Stomach (tissue), 9 donors: ENCODE measurements around the gene CCDC97. TPM values are rescaled to one million over a fixed set of nuclear protein-coding genes. Genes with fewer than 3 reads are reported as not detected.

Source experiments
- DNase-seq, 2 donors: peaks; one replicate each; pipeline versions ENCODE4 v3.0.0 to v3.0.0-alpha.2; 2013 to 2019
- H3K27ac ChIP-seq, 5 donors: fragments of 200-600 bp in 4 of 5; sonication (generic) in 4 of 5; one replicate each; pipeline ENCODE4 v1.5.1; 2013 to 2019; ENCODE audit warnings: mild to moderate bottlenecking in 1 of 5, moderate library complexity in 1 of 5
- H3K27me3 ChIP-seq, 3 donors: fragments of 200-600 bp; sonication (generic); one replicate each; pipeline ENCODE4 v1.5.1; 2017 to 2019; ENCODE audit warnings: mixed run types in 1 of 3
- H3K36me3 ChIP-seq, 4 donors: fragments of 200-600 bp; sonication (generic); 1 replicate in 3 of 4; 2 replicates in 1 of 4; pipeline ENCODE4 v1.5.1; 2016 to 2019
- H3K4me1 ChIP-seq, 4 donors: fragments of 200-600 bp; sonication (generic); one replicate each; pipeline ENCODE4 v1.5.1; 2016 to 2019
- H3K4me3 ChIP-seq, 4 donors: fragments of 200-600 bp; sonication (generic) in 3 of 4; one replicate each; pipeline ENCODE4 v1.5.1; 2016 to 2019; ENCODE audit warnings: mild to moderate bottlenecking in 1 of 4
- H3K9me3 ChIP-seq, 4 donors: fragments of 200-600 bp; sonication (generic); one replicate each; pipeline ENCODE4 v1.5.1; 2016 to 2019
- EP300 ChIP-seq: sonication (generic); formaldehyde crosslinking; IDR thresholded peaks from one replicate; pipeline ENCODE4 v1.6.1; 2017; ENCODE audit warnings: antibody characterized with exemption
- POLR2A ChIP-seq, 4 donors: fragments of 450-650 bp; IDR thresholded peaks; one replicate each; pipeline ENCODE4 v1.6.1; 2016; ENCODE audit warnings: antibody characterized with exemption in 4 of 4, control low read depth in 2 of 4, mild to moderate bottlenecking in 1 of 4, moderate library complexity in 1 of 4
- POLR2AphosphoS5 ChIP-seq, 3 donors: sonication (generic); formaldehyde crosslinking; IDR thresholded peaks; one replicate each; pipeline ENCODE4 v1.6.1; 2016; ENCODE audit warnings: antibody characterized with exemption in 3 of 3
- WGBS, 5 donors: extraction: QIAGEN DNeasy Blood & Tissue Kit in 3 of 5; methylation state at CpG; one replicate each; pipeline versions ENCODE4 v1.1.5 to v1.1.7; 2013 to 2018; 5-methylcytosine and 5-hydroxymethylcytosine counted together
- intact Hi-C: fragments of 100-400 bp; cut with DNase I; formaldehyde crosslinking; loops from one replicate; pipeline ENCODE4 v1.15.1; 2023; ENCODE audit warnings: low total_unique reads
- polyA plus RNA-seq, 3 donors: library from polyadenylated mRNA; stranded (reverse); fragments of 200-250 nt; gene quantifications; one replicate each; pipeline ENCODE4 v1.2.3, GENCODE V29; 2013
- total RNA-seq, 5 donors: library from RNA; depleted of rRNA; stranded (reverse); fragments of >200 nt; gene quantifications; one replicate each; pipeline versions ENCODE4 v1.1.0 to v1.2.3, GENCODE V29; 2014 to 2016
- TF ChIP-seq, protein P1 (sequence below), 7 experiments: fragments of 450-650 bp in 4 of 7; fragments of 200-600 bp in 3 of 7; sonication (generic) in 3 of 7; IDR thresholded peaks; one replicate each; pipeline ENCODE4 v1.5.1; 2016 to 2019; ENCODE audit warnings: antibody characterized with exemption in 7 of 7, control low read depth in 2 of 7, mild to moderate bottlenecking in 1 of 7
- donor health status: healthy with polysubstance abuse.
- donor health status: Bipolar disorder and iron deficiency.
- donor health status: healthy.

The CCDC97 gene
- total and polyA plus RNA-seq, 8 donors, result 2.2 to 62.6 (median 13.3) TPM

DNA sequence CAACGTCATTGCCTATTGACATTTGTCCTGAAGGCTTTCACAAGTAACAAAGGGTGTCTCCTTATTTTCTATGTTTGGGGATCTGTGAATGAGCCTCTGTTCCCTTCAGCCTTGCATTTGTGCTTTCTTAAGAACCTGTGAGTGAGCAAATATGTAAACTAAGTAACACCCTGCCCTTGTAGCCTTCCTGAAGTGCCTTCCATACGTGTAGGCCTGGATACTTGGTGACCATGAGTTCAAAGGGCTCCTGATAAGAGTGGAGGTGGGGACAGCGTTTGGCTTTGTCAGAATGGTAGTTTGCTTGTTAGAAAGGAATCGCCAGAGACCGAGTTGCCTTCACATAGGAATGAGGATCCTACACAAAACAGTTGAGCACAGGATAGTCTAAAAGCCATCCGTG is 14.5 kb upstream of the CCDC97 start:
- intact Hi-C loops, result no loop called here
- peaks cover 66 to 99% (median 92%) of the 10 kb centered on the region in 4 donors for H3K36me3 ChIP-seq
- peak overlapping the region; percentile 22 to 98 (median 85) for H3K27ac ChIP-seq
- no peaks in the 10 kb centered on the region for H3K27me3 ChIP-seq
- WGBS, 5 donors, result 30 to 52% (median 38%) methylated on average over 6 of the region's 6 CpGs
- no peak overlapping the region for H3K4me3 ChIP-seq
- no peaks in the 10 kb centered on the region for H3K9me3 ChIP-seq
- peaks cover 57 to 76% (median 61%) of the 10 kb centered on the region in 4 donors for H3K4me1 ChIP-seq
- TF ChIP-seq, protein P1, sequence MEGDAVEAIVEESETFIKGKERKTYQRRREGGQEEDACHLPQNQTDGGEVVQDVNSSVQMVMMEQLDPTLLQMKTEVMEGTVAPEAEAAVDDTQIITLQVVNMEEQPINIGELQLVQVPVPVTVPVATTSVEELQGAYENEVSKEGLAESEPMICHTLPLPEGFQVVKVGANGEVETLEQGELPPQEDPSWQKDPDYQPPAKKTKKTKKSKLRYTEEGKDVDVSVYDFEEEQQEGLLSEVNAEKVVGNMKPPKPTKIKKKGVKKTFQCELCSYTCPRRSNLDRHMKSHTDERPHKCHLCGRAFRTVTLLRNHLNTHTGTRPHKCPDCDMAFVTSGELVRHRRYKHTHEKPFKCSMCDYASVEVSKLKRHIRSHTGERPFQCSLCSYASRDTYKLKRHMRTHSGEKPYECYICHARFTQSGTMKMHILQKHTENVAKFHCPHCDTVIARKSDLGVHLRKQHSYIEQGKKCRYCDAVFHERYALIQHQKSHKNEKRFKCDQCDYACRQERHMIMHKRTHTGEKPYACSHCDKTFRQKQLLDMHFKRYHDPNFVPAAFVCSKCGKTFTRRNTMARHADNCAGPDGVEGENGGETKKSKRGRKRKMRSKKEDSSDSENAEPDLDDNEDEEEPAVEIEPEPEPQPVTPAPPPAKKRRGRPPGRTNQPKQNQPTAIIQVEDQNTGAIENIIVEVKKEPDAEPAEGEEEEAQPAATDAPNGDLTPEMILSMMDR (IDR thresholded peaks at IDR 0.05), result no peak
- TF ChIP-seq POLR2A (IDR thresholded peaks at IDR 0.05) (no peak), POLR2AphosphoS5 (IDR thresholded peaks at IDR 0.05) (no peak), EP300 (no peak)
- peak in 1 of 2 donors; percentile 51 for DNase-seq

DNA sequence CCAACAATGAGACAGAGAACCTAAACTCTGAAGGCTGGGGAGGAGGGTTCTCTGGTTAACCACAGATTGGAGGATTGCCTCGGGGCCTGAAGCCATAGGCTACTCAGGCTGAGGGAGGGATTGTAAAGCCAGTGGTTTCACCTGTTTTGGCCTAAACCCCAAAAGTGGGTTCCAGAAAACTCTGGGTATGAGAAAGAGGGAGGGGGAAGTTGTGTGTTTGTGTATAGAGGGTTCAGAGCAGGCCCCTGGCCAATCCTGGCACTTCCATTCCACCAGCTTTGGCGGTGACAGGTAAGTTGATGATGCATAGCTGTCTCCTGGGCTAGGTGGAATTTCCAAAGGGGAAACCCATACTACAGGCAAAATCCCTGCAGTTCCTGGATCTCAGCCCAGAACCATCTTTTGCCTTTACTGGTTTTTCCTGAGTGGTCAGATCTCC is 13.5 kb upstream of the CCDC97 start:
- TF ChIP-seq POLR2A (IDR thresholded peaks at IDR 0.05) (no peak), EP300 (no peak)
- TF ChIP-seq, protein P1 (IDR thresholded peaks at IDR 0.05), result no peak
- H3K27me3 ChIP-seq, result no peaks in the 10 kb centered on the region
- intact Hi-C loops, result no loop called here
- H3K4me3 ChIP-seq, result no peak overlapping the region
- peaks cover 57 to 85% (median 66%) of the 10 kb centered on the region in 4 donors for H3K4me1 ChIP-seq
- no peaks in the 10 kb centered on the region for H3K9me3 ChIP-seq
- H3K27ac ChIP-seq, result peak overlapping the region; percentile 2 to 98 (median 85)
- WGBS, 5 donors, result 51 to 66% (median 64%) methylated on average over 2 of the region's 2 CpGs
- no peak for DNase-seq
- H3K36me3 ChIP-seq, result peaks cover 69 to 99% (median 92%) of the 10 kb centered on the region in 4 donors

DNA sequence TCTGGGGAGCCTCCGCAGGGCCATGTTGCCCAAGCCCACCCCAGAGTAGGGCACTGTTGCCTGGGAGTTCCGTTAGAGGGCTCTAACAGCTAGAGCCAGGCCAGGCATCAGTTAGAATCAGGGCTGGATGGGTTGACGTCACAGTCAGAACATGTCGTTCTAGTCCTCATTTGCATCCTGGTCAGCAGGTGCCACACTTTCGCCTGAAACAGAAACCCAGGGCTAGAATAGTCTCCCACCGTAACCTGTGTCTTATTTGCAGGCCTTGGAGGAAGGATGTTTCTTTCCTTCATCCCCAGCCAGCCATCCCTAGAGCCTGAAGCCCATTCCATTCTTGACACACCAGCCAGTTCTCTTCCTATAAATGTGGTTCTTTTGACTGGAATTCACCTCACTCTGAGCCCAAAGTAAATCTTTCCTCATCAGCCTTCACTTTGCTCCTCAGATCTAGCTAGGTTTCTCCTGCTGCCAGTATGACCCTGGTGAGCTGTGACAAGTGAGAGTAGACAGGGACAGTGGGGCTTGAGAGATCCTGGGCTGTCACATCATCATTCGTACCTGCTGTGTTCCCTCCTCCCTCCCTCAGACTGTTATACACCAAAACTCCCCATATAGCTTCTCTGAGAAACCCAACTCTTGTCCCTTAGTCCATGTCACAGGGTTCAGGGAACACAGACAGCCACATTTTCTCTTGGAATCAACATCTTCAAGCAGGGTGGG is 12.2 kb upstream of the CCDC97 start:
- 39 to 57% (median 51%) methylated on average over 7 of the region's 7 CpGs for WGBS, 5 donors
- DNase-seq, result peak; percentile 46 to 50
- intact Hi-C loops, result no loop called here

DNA sequence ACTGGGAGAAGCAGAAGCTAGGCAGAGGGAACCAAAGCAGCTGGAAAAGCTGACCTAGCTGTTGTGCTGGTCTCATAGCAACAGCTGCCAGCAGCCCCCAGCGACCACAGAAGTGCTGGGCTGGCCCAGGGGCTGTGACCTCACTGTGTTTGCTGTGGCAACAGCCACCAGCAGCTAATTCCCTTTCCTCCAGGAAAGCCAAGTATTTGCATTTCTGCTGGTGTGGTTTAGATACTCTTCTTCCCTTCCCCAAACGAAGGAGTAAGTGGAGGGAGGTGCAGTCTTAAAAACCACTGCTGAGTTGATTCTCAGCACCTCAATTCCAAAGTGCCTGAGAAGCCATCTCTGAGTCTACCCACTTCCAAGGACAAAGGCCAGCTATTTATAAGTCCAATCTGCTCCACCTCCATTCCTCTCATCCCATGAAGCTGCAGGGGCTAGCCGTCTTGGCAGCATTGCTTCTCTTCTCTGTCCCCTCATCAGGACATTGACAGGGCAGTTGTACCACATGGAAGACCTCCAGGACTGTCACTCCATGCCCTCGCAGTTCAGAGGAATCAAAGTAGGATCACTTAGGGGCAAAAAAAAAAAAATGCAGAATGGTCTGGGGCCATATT is 11.5 kb upstream of the CCDC97 start:
- peak; percentile 63 to 94 for DNase-seq
- H3K27ac ChIP-seq, result peak overlapping the region; percentile 65 to 98 (median 85)
- H3K9me3 ChIP-seq, result no peaks in the 10 kb centered on the region
- H3K4me3 ChIP-seq, result no peak overlapping the region
- WGBS, 5 donors, result 24 to 35% (median 24%) methylated on average over 4 of the region's 4 CpGs
- intact Hi-C loops, result no loop called here
- H3K27me3 ChIP-seq, result no peaks in the 10 kb centered on the region
- H3K36me3 ChIP-seq, result peaks cover 64 to 99% (median 92%) of the 10 kb centered on the region in 4 donors
- TF ChIP-seq POLR2A (IDR thresholded peaks at IDR 0.05) (no peak), POLR2AphosphoS5 (IDR thresholded peaks at IDR 0.05) (peak in 2 of 3 donors; percentile 39 to 79)
- peaks cover 57 to 92% (median 66%) of the 10 kb centered on the region in 4 donors for H3K4me1 ChIP-seq

More for the DNA sequence above, 12.2 kb upstream of the CCDC97 start:
- H3K4me3 ChIP-seq, result no peak overlapping the region
- no peaks in the 10 kb centered on the region for H3K27me3 ChIP-seq
- TF ChIP-seq POLR2A (IDR thresholded peaks at IDR 0.05) (no peak), EP300 (peak; percentile 52), POLR2AphosphoS5 (IDR thresholded peaks at IDR 0.05) (peak in 1 of 3 donors; percentile 18)
- TF ChIP-seq, protein P1 (IDR thresholded peaks at IDR 0.05), result no peak
- peaks cover 57 to 95% (median 66%) of the 10 kb centered on the region in 4 donors for H3K4me1 ChIP-seq
- H3K9me3 ChIP-seq, result no peaks in the 10 kb centered on the region
- H3K27ac ChIP-seq, result peak overlapping the region; percentile 65 to 98 (median 85)
- H3K36me3 ChIP-seq, result peaks cover 66 to 99% (median 92%) of the 10 kb centered on the region in 4 donors
